Measurements from ENCODE around the gene SLC25A40.
"Not testable (repeated sequence)": the region's sequence is repeated elsewhere in the genome, so short reads cannot be mapped to it uniquely, and the experiment has no call there.

Gene SLC25A40

GRCh38 chr7:87850836-87851593, 25.1 kb downstream of the SLC25A40 start:
- POLR2A ChIA-PET, result no interaction called here

DNA sequence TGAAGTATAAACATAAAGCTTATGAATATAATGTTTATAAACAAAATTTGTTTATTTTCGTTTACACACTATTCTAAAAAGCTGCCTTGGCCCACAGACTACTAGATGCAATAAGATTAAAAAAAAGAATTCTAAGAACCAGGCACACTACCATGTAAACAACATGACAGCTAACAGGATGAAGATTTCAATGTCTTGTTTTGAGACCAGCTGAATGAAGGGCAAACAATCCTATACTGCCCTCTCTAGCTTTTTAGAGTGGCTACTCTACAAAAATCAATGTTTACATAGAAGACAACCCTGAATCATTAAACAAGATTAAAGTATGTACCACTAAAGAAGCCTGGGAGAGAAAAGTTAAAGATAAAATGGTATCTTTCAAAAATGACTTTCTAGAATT, 38.6 kb downstream of the SLC25A40 start:
- CTCF ChIA-PET, result no interaction called here
- POLR2A ChIA-PET, result no interaction called here
- H3K4me3 ChIP-seq (ENCODE audit: low read depth, low read length), result no peak overlapping the region
- no peak for TF ChIP-seq CTCF (IDR thresholded peaks at IDR 0.05; ENCODE audit: insufficient read depth, low read length, missing control alignments)
- DNase-seq (ENCODE audit: low read depth, low spot score), result no peak

More at GRCh38 chr7:87850836-87851593, 25.1 kb downstream of the SLC25A40 start:
- CTCF ChIA-PET, result no interaction called here
- no peak overlapping the region for H3K4me3 ChIP-seq (ENCODE audit: low read depth, low read length)
- TF ChIP-seq CTCF (IDR thresholded peaks at IDR 0.05; ENCODE audit: insufficient read depth, low read length, missing control alignments), result no peak
- DNase-seq (ENCODE audit: low read depth, low spot score), result no peak

DNA sequence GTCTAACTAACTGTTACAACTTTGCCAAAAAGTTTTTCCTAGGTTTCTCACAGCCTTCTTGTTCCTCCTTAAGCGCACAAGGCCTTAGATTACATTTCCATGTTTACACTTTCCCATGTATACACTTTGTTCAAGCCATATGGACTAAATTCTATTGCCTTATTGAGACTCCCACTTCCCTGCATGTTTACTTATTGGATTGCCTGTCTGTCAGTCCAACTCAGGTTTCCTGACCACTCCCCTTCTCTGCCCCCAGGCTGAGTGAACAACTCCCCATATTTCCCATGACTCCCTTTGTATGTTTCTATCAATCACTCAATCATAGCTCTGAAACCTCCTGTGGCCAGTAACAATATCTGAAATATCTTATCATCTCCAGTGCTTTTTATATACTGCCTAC, 43.0 kb downstream of the SLC25A40 start:
- ChIA-PET CTCF (no interaction called here), POLR2A (no interaction called here)
- DNase-seq (ENCODE audit: low read depth, low spot score), result no peak

GRCh38 chr7:87831097-87831496, 45.1 kb downstream of the SLC25A40 start:
- H3K4me3 ChIP-seq (ENCODE audit: low read depth, low read length), result no peak overlapping the region
- POLR2A ChIA-PET, result no interaction called here
- TF ChIP-seq CTCF (IDR thresholded peaks at IDR 0.05; ENCODE audit: insufficient read depth, low read length, missing control alignments), result no peak
- DNase-seq (ENCODE audit: low read depth, low spot score), result no peak
- CTCF ChIA-PET, result no interaction called here

More for the DNA sequence above, 43.0 kb downstream of the SLC25A40 start:
- H3K4me3 ChIP-seq (ENCODE audit: low read depth, low read length), result no peak overlapping the region
- no peak for TF ChIP-seq CTCF (IDR thresholded peaks at IDR 0.05; ENCODE audit: insufficient read depth, low read length, missing control alignments)

DNA sequence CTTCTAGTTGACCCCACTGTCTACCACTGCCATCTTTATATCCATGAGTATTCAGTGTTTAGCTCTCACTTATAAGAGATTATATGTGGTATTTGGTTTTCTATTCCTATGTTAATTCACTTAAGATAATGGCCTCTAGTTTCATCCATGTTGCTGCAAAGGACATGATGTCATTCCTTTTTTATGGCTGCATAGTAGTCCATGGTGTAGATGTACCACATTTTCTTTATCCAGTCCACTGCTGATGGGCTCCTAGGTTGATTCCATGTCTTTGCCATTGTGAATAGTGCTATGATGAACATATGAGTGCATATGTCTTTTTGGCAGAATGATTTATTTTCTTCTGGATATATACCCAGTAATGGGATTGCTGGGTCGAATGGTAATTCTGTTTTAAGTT, 47.8 kb downstream of the SLC25A40 start:
- H3K4me3 ChIP-seq (ENCODE audit: low read depth, low read length); CTCF ChIA-PET; POLR2A ChIA-PET; DNase-seq (ENCODE audit: low read depth, low spot score): not testable (repeated sequence)

GRCh38 chr7:87825369-87825768, 50.8 kb downstream of the SLC25A40 start:
- POLR2A ChIA-PET; DNase-seq (ENCODE audit: low read depth, low spot score); CTCF ChIA-PET; H3K4me3 ChIP-seq (ENCODE audit: low read depth, low read length): not testable (repeated sequence)

DNA sequence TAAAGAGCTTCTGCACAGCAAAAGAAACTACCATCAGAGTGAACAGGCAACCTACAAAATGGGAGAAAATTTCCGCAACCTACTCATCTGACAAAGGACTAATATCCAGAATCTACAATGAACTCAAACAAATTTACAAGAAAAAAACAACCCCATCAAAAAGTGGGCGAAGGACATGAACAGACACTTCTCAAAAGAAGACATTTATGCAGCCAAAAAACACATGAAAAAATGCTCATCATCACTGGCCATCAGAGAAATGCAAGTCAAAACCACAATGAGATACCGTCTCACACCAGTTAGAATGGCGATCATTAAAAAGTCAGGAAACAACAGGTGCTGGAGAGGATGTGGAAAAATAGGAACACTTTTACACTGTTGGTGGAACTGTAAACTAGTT, 54.1 kb downstream of the SLC25A40 start:
- POLR2A ChIA-PET; DNase-seq (ENCODE audit: low read depth, low spot score); H3K4me3 ChIP-seq (ENCODE audit: low read depth, low read length); CTCF ChIA-PET: not testable (repeated sequence)

DNA sequence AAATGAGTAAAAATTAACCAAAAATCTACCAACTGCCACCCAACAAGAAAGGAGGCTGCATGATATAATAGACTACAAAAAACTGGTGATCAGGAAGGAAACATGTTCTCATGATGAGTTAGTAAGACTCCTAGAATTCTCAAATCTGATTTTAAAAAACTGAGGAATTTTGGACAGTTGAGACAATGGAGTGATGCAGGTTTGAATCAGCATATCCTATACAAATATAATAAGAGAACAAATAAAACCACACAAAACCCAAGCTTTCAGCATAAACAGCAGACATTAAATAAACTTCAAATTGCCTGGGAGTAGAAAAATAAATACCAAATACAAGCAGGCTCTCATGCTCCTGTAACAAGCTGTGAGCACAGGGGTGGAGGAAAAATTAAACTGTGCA, 57.8 kb downstream of the SLC25A40 start:
- CTCF ChIA-PET, result no interaction called here
- H3K4me3 ChIP-seq (ENCODE audit: low read depth, low read length), result no peak overlapping the region
- TF ChIP-seq CTCF (IDR thresholded peaks at IDR 0.05; ENCODE audit: insufficient read depth, low read length, missing control alignments), result no peak
- POLR2A ChIA-PET, result no interaction called here
- no peak for DNase-seq (ENCODE audit: low read depth, low spot score)

Data from AG04449 (cell line).